ENCODE data around the gene EIF2S3B.
"Not testable (repeated sequence)": the region's sequence is repeated elsewhere in the genome, so short reads cannot be mapped to it uniquely, and the experiment has no call there.

EIF2S3B gene

DNA sequence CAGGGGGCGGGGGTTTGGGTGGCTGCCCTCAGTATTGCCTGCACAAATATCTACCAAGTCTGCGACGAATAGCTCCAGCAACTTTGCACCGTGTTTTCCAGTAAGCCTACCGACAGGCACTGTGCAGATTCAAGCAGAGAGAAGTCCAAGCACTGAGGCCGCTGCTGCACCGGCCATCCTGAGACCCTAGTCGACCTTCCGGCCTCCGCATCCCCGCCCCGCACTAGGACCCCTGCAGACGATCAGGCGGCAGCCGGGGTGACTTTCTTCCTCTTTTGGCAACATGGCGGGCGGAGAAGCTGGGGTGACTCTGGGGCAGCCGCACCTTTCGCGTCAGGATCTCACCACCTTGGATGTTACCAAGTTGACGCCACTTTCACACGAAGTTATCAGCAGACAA, at the start of gene EIF2S3B:
EIF2S3B (plus strand) TSS at position 271 of the 400 bp plus-strand sequence; CDS start at position 284, 13 bp downstream.
- DNase-seq = no peak

- no peak for DNase-seq
Observed at GRCh38 chr12:10456856-10457255, 48.8 kb upstream of the EIF2S3B start.

DNA sequence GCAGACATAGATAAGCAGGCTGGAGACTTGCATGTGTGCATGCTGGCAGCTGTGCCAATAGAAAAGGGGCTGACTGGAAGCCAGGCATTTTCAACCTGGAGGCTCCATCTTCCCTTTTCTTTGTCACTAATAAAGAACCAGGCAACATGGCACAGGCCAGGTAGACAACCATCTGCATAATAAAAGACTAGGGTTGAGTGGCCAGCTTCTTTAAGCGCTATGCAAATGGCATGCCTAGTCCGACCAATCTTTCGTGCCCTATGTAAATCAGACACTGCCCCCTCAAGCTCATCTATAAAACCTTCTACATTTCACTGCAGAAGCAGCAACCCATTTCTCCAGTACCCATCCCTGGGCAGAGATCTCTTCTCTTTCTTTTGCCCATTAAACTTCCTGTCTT, 47.9 kb upstream of the EIF2S3B start:
- DNase-seq = peak; percentile 19

- DNase-seq = no peak
Observed at GRCh38 chr12:10466311-10466710, 39.4 kb upstream of the EIF2S3B start.

DNA sequence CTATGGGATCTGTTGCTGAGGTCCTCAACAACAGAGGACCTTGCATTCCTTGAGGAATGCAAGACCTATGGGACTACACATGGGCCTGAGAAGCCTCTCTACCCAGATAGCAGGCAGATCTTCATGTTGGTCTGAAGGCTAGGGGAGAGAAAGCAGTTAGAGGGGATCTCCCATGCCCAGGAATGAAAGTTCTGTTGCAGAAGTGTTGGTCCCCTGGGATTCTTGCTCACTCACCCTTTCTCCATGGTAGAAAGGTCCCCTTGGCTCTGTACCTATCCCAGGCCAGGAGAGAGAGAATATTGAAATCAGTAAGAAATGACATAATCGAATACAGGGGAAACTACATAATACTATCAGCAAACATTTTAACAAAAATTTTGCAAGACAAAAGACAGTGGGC, 36.0 kb upstream of the EIF2S3B start:
- no peak for DNase-seq

- DNase-seq = not testable (repeated sequence)
Observed at GRCh38 chr12:10472808-10473207, 32.9 kb upstream of the EIF2S3B start.

GRCh38 chr12:10481901-10482300, 23.8 kb upstream of the EIF2S3B start:
- not testable (repeated sequence) for DNase-seq

DNA sequence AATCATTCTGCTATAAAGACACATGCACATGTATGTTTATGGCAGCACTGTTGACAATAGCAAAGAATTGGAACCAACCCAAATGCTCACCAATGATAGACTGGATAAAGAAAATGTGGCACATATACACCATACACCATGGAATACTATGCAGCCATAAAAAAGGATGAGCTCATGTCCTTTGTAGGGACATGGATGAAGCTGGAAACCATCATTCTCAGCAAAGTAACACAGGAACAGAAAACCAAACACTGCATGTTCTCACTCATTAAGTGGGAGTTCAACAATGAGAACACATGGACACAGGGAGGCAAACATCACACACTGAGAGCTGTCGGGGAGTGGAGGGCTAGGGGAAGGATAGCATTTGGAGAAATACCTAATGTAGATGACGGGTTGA, 18.4 kb upstream of the EIF2S3B start:
- DNase-seq = not testable (repeated sequence)

DNA sequence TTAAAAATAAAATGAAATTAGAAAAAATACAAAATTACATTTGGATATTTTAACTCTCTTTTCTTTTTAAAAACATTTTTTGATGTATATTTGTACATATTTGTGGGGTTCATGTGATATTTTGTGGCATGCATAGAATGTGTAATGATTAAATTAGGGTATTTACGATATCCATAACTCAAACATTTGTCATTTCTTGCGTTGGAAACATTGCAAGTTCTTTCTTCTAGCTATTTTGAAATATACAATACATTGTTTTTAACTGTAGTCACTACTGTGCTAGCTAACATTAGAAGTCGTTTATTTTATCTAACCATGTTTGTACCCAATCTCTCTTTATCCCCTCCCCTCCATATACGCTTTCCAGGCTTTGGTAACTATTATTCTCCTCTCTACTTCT, 13.9 kb upstream of the EIF2S3B start:
- DNase-seq = no peak

DNA sequence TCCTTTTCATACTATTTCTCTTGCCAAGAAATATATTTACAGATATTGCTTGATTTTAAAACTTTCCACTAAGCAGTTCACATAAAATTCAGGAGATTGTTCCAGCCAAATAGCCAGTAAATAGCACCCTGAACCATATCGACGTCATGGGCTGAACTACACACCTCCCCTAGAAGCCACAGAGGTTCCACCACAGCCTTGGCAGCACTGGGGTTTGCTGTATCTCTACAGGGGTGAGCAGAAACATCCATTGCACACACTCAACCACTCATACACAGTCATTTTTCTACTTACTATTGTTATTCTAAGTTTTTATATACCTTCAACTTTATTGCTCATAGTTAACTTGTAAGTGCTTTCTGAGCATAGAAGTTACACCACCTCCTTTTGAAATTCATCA, 8.1 kb upstream of the EIF2S3B start:
- DNase-seq = no peak

DNA sequence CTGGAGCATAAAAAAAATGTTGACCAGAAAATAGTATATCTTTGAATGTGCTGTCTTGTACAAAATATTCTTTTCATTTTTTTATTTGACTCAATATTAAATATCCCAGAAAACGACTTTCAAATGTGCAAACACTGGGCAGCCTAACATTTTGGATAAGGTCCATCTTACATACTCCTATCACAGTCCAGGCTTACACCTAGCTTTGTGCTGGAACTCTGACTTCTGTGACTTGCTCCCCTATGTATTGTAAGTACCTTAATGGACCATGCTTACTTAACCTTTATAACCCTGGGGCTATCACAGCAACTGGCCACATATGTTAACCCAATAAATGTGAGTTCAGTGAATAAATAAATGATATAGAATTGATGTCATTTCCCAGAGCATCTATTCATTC, 7.6 kb upstream of the EIF2S3B start:
- no peak for DNase-seq

DNA sequence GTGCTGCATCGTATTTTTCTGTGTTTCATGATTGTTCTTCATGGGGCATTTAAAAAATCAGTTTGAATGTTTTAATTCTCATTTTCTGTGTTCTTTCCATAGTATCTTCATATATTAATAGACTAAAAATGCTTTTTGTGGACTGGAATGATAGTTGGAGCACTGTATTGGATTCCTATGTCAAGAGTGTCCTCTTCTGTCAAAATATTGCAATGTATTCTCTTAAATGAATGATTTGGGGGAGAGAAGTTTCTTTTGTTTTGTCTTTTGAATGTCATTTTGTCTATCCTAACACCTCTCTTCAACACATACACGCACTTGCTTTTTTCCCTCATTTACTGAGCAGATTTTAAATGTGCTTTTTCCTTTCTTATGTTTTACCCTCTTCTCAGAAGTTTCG, 4.7 kb upstream of the EIF2S3B start:
- peak; percentile 63 for DNase-seq

- no peak for DNase-seq
Observed at GRCh38 chr12:10503460-10503859, 2.2 kb upstream of the EIF2S3B start.

DNA sequence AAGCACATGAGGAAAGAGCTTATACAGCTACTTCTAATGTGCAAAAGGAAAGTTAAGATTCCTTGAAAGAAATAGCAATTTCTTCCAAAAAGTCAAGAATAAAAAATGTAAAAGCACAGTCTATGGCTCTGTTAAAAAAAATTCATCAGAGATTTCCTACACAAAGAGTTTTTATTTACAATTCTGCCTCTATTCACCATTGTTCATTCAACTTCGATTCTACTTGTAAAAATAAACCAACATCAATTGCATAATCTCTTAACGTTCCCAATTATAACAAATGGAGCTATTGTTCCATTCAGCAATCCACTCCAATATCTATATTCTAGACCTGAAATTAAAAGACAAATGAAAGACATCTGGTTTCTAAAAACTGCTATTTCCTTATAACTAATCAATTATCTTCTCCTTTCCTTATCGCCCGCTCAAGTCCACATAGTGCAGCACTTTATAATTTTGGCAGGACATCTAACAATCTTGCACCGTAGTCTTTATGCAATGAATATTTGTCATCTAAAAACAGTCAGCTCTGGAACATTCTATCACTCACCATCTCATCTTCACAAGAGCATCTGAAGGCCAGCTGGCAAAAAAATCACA, 6.2 kb downstream of the EIF2S3B start:
- no peak for DNase-seq

DNA sequence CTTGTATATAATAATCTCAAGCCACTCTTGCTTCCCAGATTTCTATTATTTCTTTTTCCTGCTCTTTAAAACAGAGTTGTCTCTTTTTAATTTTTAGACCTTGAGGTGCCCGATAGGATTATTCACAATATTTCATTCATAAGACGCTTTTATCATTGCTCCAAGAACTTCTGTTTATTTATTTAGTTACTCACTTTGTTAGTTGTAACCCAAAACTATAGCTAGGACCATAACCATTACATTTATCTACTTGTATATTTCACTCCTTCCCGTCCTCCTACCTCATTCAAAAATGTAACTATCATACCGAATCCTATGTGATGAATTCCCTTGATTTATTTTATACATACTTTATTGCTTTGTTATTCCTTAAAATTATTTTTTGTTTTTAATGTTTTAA, 7.1 kb downstream of the EIF2S3B start:
- no peak for DNase-seq

GRCh38 chr12:10521555-10521954, 15.9 kb downstream of the EIF2S3B start:
- no peak for DNase-seq

DNA sequence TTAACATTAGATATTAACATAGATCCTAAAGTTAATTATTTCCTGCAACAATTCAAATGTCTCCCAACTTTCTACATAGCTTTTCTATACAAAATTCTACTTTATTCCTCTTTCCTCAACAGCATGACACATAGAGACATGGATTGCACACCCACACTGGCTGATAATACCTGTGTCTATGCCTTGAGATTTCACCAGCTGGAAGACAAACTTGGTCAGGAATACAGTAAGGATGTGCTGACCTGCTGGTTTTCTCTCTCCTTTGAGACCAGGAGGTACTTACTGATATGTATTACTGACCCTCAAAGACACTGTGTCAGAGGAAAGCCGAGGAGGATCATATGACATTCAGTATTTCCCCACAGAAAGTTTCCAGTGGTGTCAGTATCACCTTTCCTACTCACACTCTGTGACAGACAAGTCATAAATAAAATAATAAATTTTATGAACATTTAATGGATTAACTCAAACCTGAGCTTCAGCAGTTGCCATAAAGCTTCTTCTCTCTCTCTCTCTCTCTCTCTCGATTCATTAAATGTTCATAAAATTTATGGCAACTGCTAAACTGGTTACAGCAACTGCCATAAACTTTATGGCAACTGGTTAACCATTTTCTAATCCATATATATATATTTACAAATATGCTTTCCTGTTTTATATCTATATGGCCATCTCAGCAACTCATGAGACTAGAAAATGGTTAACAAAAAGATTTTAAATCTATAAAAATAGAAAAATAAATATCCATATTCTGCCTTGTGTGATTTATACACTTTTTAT, 22.7 kb downstream of the EIF2S3B start:
- DNase-seq = no peak

- DNase-seq = no peak
Observed at GRCh38 chr12:10529603-10530002, 23.9 kb downstream of the EIF2S3B start.

DNA sequence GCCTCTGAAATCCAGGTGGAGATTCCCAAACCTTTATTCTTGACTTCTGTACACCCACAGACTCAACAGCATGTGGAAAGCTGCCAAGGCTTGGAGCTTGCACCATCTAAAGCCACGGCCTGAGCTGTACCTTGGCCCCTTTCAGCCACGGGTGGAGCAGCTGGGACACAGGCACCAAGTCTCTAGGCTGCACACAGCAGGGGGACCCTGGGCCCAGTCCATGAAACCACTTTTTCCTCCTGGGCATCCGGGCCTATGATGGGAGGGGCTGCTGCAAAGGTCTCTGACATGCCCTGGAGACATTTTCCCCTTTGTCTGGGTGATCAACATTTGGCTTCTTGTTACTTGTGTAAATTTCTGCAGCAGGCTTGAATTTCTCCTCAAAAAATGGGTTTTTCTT, 32.0 kb downstream of the EIF2S3B start:
- DNase-seq = no peak

DNA sequence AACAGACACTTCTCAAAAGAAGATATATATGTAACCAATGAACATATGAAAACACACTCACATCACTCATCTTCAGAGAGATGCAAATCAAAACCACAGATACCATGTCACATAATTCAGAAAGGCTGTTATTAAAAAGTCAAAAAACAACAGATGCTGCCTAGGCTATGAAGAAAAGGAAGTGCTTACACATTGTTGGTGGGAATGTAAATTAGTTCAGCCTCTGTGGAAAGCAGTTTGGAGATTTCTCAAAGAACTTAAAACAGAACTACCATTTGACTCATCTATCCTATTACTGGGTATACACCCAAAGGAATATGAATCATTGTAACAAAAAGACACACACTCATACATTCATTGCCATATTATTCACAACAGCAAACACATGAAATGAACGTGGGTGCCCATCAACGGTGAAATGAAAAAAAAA, 35.1 kb downstream of the EIF2S3B start:
- no peak for DNase-seq

- peak; percentile 23 for DNase-seq
Observed at GRCh38 chr12:10543499-10543898, 37.8 kb downstream of the EIF2S3B start.

GRCh38 chr12:10551375-10551774, 45.7 kb downstream of the EIF2S3B start:
- peak; percentile 26 for DNase-seq

GRCh38 chr12:10553148-10553547, 47.5 kb downstream of the EIF2S3B start:
- DNase-seq = no peak

- no peak for DNase-seq
Observed at GRCh38 chr12:10554228-10554755, 48.6 kb downstream of the EIF2S3B start.
